GM23338 (cell line): ENCODE measurements around the gene SND1. TPM values are rescaled to one million over a fixed set of nuclear protein-coding genes. Genes with fewer than 3 reads are reported as not detected.

Experiments
- ATAC-seq: fragments of 200-7000 bp; cut with Tn5 transposase; 3 replicates; pipeline ENCODE4 v1.9.1; 2020
- DNase-seq: peaks from one replicate; pipeline ENCODE4 v3.0.0-alpha.2; 2015; ENCODE audit warnings: low spot score
- H2AFZ ChIP-seq: fragments of 200-600 bp; sonication (generic); 2 replicates; pipeline ENCODE4 v1.8.0; 2016; ENCODE audit warnings: antibody characterized with exemption, mild to moderate bottlenecking, moderate library complexity
- H3F3A ChIP-seq: fragments of 200-600 bp; sonication (generic); replicated peaks from 2 replicates; pipeline ENCODE4 v1.8.0; 2017; ENCODE audit warnings: antibody characterized with exemption, mixed run types, low read depth
- H3K27ac ChIP-seq: fragments of 200-600 bp; sonication (generic); 2 replicates; pipeline ENCODE4 v1.6.1; 2016; ENCODE audit warnings: low read depth
- H3K27me3 ChIP-seq: fragments of 200-600 bp; sonication (generic); 2 replicates; pipeline ENCODE4 v1.8.0; 2016; ENCODE audit warnings: mild to moderate bottlenecking, mixed run types, moderate library complexity; ENCODE audit not compliant: insufficient read depth
- H3K36me3 ChIP-seq: fragments of 200-600 bp; sonication (generic); 2 replicates; pipeline ENCODE4 v1.8.0; 2016; ENCODE audit warnings: mild to moderate bottlenecking; ENCODE audit not compliant: insufficient read depth
- H3K4me1 ChIP-seq: fragments of 200-600 bp; sonication (generic); 2 replicates; pipeline ENCODE4 v1.8.0; 2016; ENCODE audit warnings: mild to moderate bottlenecking, moderate library complexity; ENCODE audit not compliant: insufficient read depth
- H3K4me2 ChIP-seq: fragments of 200-600 bp; sonication (generic); 2 replicates; pipeline ENCODE4 v1.7.1; 2017; ENCODE audit warnings: mixed run types
- H3K4me3 ChIP-seq: fragments of 200-600 bp; sonication (generic); 2 replicates; pipeline ENCODE4 v1.6.1; 2016; ENCODE audit warnings: mixed run types
- H3K79me2 ChIP-seq: fragments of 200-600 bp; sonication (generic); replicated peaks from 2 replicates; pipeline ENCODE4 v1.8.0; 2017; ENCODE audit warnings: mild to moderate bottlenecking; ENCODE audit not compliant: insufficient read depth
- H3K9me2 ChIP-seq: fragments of 200-600 bp; sonication (generic); 2 replicates; pipeline ENCODE4 v1.8.0; 2017; ENCODE audit not compliant: insufficient read depth
- H4K20me1 ChIP-seq: fragments of 200-600 bp; sonication (generic); replicated peaks from 2 replicates; pipeline ENCODE4 v1.8.0; 2017; ENCODE audit warnings: mild to moderate bottlenecking; ENCODE audit not compliant: insufficient read depth
- H3K27ac Mint-ChIP-seq: 2 replicates; pipeline ENCODE4 v1.8.0; 2020; ENCODE audit warnings: inconsistent platforms, mild to moderate bottlenecking, moderate library complexity, mixed read lengths
- H3K27me3 Mint-ChIP-seq: 3 replicates; pipeline ENCODE4 v1.8.0; 2022; ENCODE audit warnings: low read depth, mild to moderate bottlenecking, moderate library complexity, mixed read lengths, inconsistent platforms; ENCODE audit not compliant: insufficient read depth, poor library complexity
- H3K36me3 Mint-ChIP-seq: 3 replicates; pipeline ENCODE4 v1.8.0; 2021; ENCODE audit warnings: low read depth, mild to moderate bottlenecking, inconsistent platforms, moderate library complexity, mixed read lengths
- H3K4me1 Mint-ChIP-seq: 3 replicates; pipeline ENCODE4 v1.8.0; 2020; ENCODE audit warnings: mild to moderate bottlenecking, inconsistent platforms, mixed read lengths
- H3K4me3 Mint-ChIP-seq: 3 replicates; pipeline ENCODE4 v1.8.0; 2021; ENCODE audit warnings: moderate library complexity, mild to moderate bottlenecking, inconsistent platforms, mixed read lengths
- H3K9me3 Mint-ChIP-seq: 3 replicates; pipeline ENCODE4 v1.8.0; 2020; ENCODE audit warnings: moderate library complexity, mild to moderate bottlenecking, inconsistent platforms, mixed read lengths
- ETS1 ChIP-seq: IDR thresholded peaks from 2 replicates; pipeline ENCODE4 v1.6.1; 2016; ENCODE audit warnings: antibody characterized with exemption
- EZH2 ChIP-seq: fragments of 200-600 bp; sonication (generic); IDR thresholded peaks from one replicate; pipeline ENCODE4 v1.8.0; 2017; ENCODE audit warnings: antibody characterized with exemption, mild to moderate bottlenecking, low read depth; ENCODE audit not compliant: unreplicated experiment
- EZH2phosphoT487 ChIP-seq: fragments of 200-600 bp; sonication (generic); IDR thresholded peaks from one replicate; pipeline ENCODE4 v1.8.1; 2018; ENCODE audit warnings: antibody characterized with exemption; ENCODE audit not compliant: unreplicated experiment
- JUNB ChIP-seq: IDR thresholded peaks from one replicate; pipeline ENCODE4 v1.6.1; 2016; ENCODE audit warnings: antibody characterized with exemption; ENCODE audit not compliant: unreplicated experiment
- NANOG ChIP-seq: IDR thresholded peaks from 2 replicates; pipeline ENCODE4 v1.6.1; 2016; ENCODE audit warnings: antibody characterized with exemption, borderline replicate concordance
- POLR2AphosphoS5 ChIP-seq: IDR thresholded peaks from 2 replicates; pipeline ENCODE4 v1.6.1; 2016; ENCODE audit warnings: antibody characterized with exemption, low read depth
- STAT1 ChIP-seq: IDR thresholded peaks from one replicate; pipeline ENCODE4 v1.6.1; 2016; ENCODE audit warnings: antibody characterized with exemption; ENCODE audit not compliant: unreplicated experiment
- polyA plus RNA-seq: library from polyadenylated mRNA; unstranded; fragments of >200 nt; fragmentation: Nextera tagmentation; extraction: Ambion mirVana; gene quantifications from 2 replicates; pipeline ENCODE4 v1.2.1, GENCODE V29; 2016
- total RNA-seq: library from RNA; depleted of rRNA; stranded (reverse); fragments of >200 nt; shearing (Covaris generic); gene quantifications from 2 replicates; pipeline ENCODE4 v1.2.3, GENCODE V29; 2014

SND1 gene
- total and polyA plus RNA-seq, 2 experiments from 2014 or later, result 107 to 254 TPM

- DNase-seq (no peak), ATAC-seq (no peak)
- Histone ChIP-seq H3K4me2 (no peak overlapping the region), H3K79me2 (no peaks in the 10 kb centered on the region), H3K27ac (no peak overlapping the region), H3K36me3 (no peaks in the 10 kb centered on the region), H2AFZ (no peak overlapping the region), H3K4me3 (no peak overlapping the region), H3F3A (0 out of 2 replicates have a peak, but pooled peaks cover 3% of the 10 kb centered on the region), H3K9me2 (no peaks in the 10 kb centered on the region), H4K20me1 (no peaks in the 10 kb centered on the region; the same call in 1 of the 2 replicates), H3K27me3 (peaks cover 19% of the 10 kb centered on the region), H3K4me1 (no peaks in the 10 kb centered on the region)
- peaks cover 3% of the 10 kb centered on the region; the same call in 2 of the 3 replicates for H3K36me3 Mint-ChIP-seq
- H3K27ac Mint-ChIP-seq, result no peak overlapping the region
- H3K4me1 Mint-ChIP-seq, result peaks cover 6% of the 10 kb centered on the region
- peaks cover 44% of the 10 kb centered on the region for H3K27me3 Mint-ChIP-seq
- TF ChIP-seq EZH2phosphoT487, result no peak
- TF ChIP-seq ETS1, result no peak
- no peaks in the 10 kb centered on the region for H3K9me3 Mint-ChIP-seq
- no peak overlapping the region for H3K4me3 Mint-ChIP-seq
Observed at GRCh38 chr7:128098629-128099028, 446.6 kb downstream of the SND1 start.

- no peak overlapping the region for H2AFZ ChIP-seq
- H3K9me2 ChIP-seq, result no peaks in the 10 kb centered on the region
- H3F3A ChIP-seq, result 0 out of 2 replicates have a peak, but pooled peaks cover 3% of the 10 kb centered on the region
- H3K36me3 Mint-ChIP-seq, result peaks cover under 1% of the 10 kb centered on the region; the same call in 2 of the 3 replicates
- no peaks in the 10 kb centered on the region for H3K36me3 ChIP-seq
- H3K4me1 Mint-ChIP-seq, result peaks cover 6% of the 10 kb centered on the region
- H3K27me3 Mint-ChIP-seq, result peaks cover 42% of the 10 kb centered on the region
- no peaks in the 10 kb centered on the region for H3K4me1 ChIP-seq
- H3K4me3 ChIP-seq, result no peak overlapping the region
- H3K79me2 ChIP-seq, result no peaks in the 10 kb centered on the region
- H3K27ac ChIP-seq, result no peak overlapping the region
- peaks cover 25% of the 10 kb centered on the region for H3K27me3 ChIP-seq
- H3K9me3 Mint-ChIP-seq, result no peaks in the 10 kb centered on the region
- H3K4me2 ChIP-seq, result no peak overlapping the region
- no peak overlapping the region for H3K4me3 Mint-ChIP-seq
- H4K20me1 ChIP-seq, result no peaks in the 10 kb centered on the region; the same call in 1 of the 2 replicates
- H3K27ac Mint-ChIP-seq, result no peak overlapping the region
- no peak for TF ChIP-seq EZH2
- peak; percentile 28; the same call in 1 of the 2 replicates for TF ChIP-seq POLR2AphosphoS5
- ATAC-seq (no peak), DNase-seq (no peak)
Observed at GRCh38 chr7:128099204-128099671, 447.2 kb downstream of the SND1 start.

- H3K4me3 Mint-ChIP-seq, result no peak overlapping the region
- Histone ChIP-seq H3K27ac (no peak overlapping the region), H3F3A (0 out of 2 replicates have a peak, but pooled peaks cover 3% of the 10 kb centered on the region), H2AFZ (no peak overlapping the region), H4K20me1 (no peaks in the 10 kb centered on the region; the same call in 1 of the 2 replicates), H3K4me3 (no peak overlapping the region), H3K79me2 (no peaks in the 10 kb centered on the region), H3K9me2 (no peaks in the 10 kb centered on the region), H3K27me3 (peaks cover 35% of the 10 kb centered on the region), H3K36me3 (no peaks in the 10 kb centered on the region), H3K4me2 (no peak overlapping the region), H3K4me1 (0 out of 2 replicates have a peak, but pooled peaks cover 2% of the 10 kb centered on the region)
- no peak overlapping the region for H3K27ac Mint-ChIP-seq
- H3K4me1 Mint-ChIP-seq, result peaks cover 9% of the 10 kb centered on the region
- DNase-seq (no peak), ATAC-seq (no peak)
- H3K36me3 Mint-ChIP-seq, result no peaks in the 10 kb centered on the region; the same call in 1 of the 3 replicates
- no peaks in the 10 kb centered on the region for H3K9me3 Mint-ChIP-seq
- H3K27me3 Mint-ChIP-seq, result peaks cover 51% of the 10 kb centered on the region
- TF ChIP-seq JUNB (no peak), NANOG (no peak), ETS1 (no peak), STAT1 (no peak)
Observed at GRCh38 chr7:128100225-128100948, 448.4 kb downstream of the SND1 start.
